ENCODE data around the gene LRRC2.
"Not testable (repeated sequence)": the region's sequence is repeated elsewhere in the genome, so short reads cannot be mapped to it uniquely, and the experiment has no call there.

The LRRC2 gene

GRCh38 chr3:46566040-46566641 is at the start of gene LRRC2:
TSS of gene LRRC2 (minus strand) at chr3:46566302. CDS start at chr3:46551591, 14,711 bp downstream.
- no peak within 1 kb of the TSS for H3K27ac ChIP-seq
- no peak for DNase-seq (ENCODE audit: low read depth, low spot score)

- DNase-seq (ENCODE audit: low read depth, low spot score) = no peak
- H3K27ac ChIP-seq = no peak overlapping the region
Observed at GRCh38 chr3:46615050-46615775, 49.1 kb upstream of the LRRC2 start.

DNA sequence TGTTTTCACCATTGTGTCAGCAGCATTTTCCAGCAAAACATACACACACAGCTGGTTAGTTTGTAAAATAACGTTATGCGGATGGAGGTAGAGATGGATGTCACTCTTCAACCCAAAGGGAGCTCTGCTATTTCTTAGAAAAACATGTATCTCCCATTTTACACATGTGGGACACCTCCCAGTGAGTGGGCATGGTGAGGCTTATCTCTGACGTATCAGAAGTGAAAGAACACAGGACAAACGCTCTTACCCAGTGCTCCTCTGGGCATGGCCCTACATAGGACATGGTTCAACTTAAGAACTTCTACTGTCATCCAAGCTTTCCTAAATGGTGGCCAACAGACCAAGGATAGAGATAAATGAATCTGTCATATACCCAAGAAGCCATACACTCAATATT is 48.3 kb upstream of the LRRC2 start:
- DNase-seq (ENCODE audit: low read depth, low spot score) = no peak

GRCh38 chr3:46613313-46614005 is 47.4 kb upstream of the LRRC2 start:
- no peak overlapping the region for H3K27ac ChIP-seq
- no peak for DNase-seq (ENCODE audit: low read depth, low spot score)

More for the DNA sequence above, 48.3 kb upstream of the LRRC2 start:
- no peak overlapping the region for H3K27ac ChIP-seq

- DNase-seq (ENCODE audit: low read depth, low spot score) = no peak
- H3K27ac ChIP-seq = no peak within 1 kb of the TSS
Observed at GRCh38 chr3:46612324-46612723, 46.2 kb upstream of the LRRC2 start, which contains the start of gene FAM240A. TSS of gene FAM240A (plus strand) at chr3:46612525. CDS start at chr3:46612684, 159 bp downstream.

DNA sequence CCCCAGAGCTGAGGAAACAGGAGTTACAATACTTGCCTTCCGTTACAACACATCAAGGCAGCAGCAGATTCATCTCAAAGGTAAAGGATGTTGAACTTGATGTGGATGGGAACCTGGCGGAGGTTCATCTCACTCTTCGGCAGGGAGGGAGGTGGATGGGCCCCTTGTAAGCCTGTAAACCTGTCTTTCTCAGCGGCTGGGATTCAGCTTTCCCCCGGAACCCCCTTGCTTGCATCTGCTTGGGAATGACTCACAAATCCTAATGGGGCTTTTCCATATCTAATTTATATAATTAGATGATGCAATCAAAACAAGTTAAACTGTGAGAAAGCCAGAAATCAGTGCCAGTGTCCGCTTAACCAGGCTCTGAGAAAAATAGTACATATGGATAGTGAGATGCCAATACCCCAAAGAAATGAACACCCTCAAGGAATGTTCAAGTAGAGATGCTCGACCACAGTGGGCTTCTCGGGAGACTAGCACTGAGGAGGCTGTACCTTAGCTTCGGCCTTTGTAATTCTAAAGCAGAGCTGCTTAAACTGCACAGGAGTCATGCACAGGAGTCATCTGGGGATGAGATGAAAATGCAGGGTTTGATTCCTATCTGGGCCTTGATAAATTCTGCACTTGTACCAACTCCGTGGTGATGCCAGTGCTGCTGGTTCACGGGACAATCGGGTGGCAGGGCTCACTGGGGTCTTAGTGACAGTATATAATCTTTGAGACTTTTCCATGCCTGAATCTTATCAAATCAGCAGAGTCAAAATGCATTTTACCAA is 44.0 kb upstream of the LRRC2 start:
- no peak for DNase-seq (ENCODE audit: low read depth, low spot score)
- H3K27ac ChIP-seq = no peak overlapping the region

- no peak for DNase-seq (ENCODE audit: low read depth, low spot score)
Observed at GRCh38 chr3:46609212-46609721, 43.2 kb upstream of the LRRC2 start.

GRCh38 chr3:46607603-46608028 is 41.5 kb upstream of the LRRC2 start:
- DNase-seq (ENCODE audit: low read depth, low spot score) = no peak
- no peak overlapping the region for H3K27ac ChIP-seq

More at GRCh38 chr3:46609212-46609721, 43.2 kb upstream of the LRRC2 start:
- H3K27ac ChIP-seq = no peak overlapping the region

DNA sequence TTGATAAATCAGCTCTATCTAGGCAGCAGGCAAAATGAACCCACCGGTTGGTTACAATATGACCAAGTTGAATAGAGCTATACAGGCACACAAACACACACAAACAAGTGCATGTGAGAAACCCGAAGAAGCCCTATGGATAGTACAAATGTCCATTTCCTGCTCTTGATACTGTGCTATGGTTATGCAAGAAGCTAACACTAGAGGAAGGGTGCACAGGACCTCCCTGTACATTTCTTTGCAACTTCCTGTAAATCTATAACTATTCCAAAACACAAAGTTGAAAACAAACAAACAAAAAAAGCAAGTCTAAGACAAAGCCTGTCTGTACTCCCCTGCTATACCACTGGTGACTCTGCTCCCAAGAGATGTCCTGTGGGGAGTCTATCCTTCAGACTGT is 38.0 kb upstream of the LRRC2 start:
- no peak for DNase-seq (ENCODE audit: low read depth, low spot score)
- H3K27ac ChIP-seq = no peak overlapping the region

GRCh38 chr3:46603446-46604046 is 37.4 kb upstream of the LRRC2 start:
- no peak for DNase-seq (ENCODE audit: low read depth, low spot score)
- no peak overlapping the region for H3K27ac ChIP-seq

DNA sequence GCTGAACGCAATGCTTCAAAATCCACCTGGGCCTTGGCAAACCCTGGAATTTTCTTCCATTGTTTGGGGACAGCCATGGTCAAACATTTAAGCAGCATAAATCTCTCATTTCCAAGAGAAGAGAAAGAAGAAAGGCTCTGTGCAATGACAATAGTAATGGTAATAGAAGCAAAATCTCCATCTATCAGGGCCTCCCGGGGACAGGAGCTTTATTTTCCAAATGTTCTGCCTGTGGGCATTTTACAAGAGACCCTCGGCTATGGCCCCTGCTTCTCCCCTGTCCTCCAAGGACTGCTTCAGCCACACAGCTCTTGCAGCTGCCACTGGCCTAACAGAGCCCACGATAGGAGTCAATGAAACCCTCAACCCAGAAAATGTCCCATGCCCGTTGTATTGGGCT is 33.5 kb upstream of the LRRC2 start:
- no peak for DNase-seq (ENCODE audit: low read depth, low spot score)
- H3K27ac ChIP-seq = no peak overlapping the region

GRCh38 chr3:46595819-46596314 is 29.8 kb upstream of the LRRC2 start:
- DNase-seq (ENCODE audit: low read depth, low spot score) = no peak
- H3K27ac ChIP-seq = no peak overlapping the region

GRCh38 chr3:46594723-46595122 is 28.6 kb upstream of the LRRC2 start:
- H3K27ac ChIP-seq = no peak overlapping the region

GRCh38 chr3:46593979-46594378 is 27.9 kb upstream of the LRRC2 start:
- no peak for DNase-seq (ENCODE audit: low read depth, low spot score)
- no peak overlapping the region for H3K27ac ChIP-seq

More at GRCh38 chr3:46594723-46595122, 28.6 kb upstream of the LRRC2 start:
- no peak for DNase-seq (ENCODE audit: low read depth, low spot score)

- DNase-seq (ENCODE audit: low read depth, low spot score) = no peak
- no peak overlapping the region for H3K27ac ChIP-seq
Observed at GRCh38 chr3:46593274-46593862, 27.3 kb upstream of the LRRC2 start.

DNA sequence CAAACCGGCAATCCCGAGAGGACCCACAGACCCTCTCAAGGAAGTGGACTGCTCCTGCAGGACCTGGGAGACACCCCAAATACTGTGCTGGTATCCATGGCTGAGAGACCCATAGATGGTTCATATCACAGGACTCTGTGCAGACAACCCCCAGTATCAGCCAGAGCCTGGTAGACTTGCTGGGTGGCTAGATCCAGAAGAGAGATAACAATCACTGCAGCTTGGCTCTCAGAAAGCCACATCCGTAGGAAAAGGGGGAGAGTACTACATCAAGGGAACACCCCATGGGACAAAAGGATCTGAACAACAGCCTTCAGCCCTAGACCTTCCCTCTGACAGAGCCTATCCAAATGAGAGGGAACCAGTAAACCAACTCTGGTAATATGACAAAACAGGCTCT is 21.2 kb upstream of the LRRC2 start:
- not testable (repeated sequence) for DNase-seq (ENCODE audit: low read depth, low spot score); H3K27ac ChIP-seq

DNA sequence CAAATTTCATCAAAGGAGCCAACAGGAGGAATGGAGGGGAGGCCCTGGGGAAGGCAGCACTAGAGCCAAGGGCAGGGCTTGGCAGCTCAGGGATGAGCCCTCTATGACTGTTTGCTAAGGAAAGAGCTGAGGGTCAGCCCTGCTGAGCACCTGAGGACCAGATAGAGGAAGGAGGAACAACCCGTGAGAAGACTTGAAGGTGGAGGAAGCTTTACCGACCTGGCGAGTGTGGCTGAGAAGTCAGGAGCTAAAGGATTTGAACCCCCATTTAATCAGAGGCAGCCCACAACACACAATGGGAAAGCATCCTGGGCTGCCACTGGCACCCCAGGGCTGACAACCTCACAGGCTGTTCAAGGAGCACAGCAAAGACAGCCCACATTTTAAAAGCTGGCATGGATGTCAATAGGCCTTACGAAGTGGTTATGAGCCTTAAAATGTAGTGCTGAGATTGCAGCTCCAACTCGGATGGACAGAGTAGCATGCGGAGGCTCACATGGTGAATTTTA is 20.7 kb upstream of the LRRC2 start:
- H3K27ac ChIP-seq = no peak overlapping the region
- no peak for DNase-seq (ENCODE audit: low read depth, low spot score)

DNA sequence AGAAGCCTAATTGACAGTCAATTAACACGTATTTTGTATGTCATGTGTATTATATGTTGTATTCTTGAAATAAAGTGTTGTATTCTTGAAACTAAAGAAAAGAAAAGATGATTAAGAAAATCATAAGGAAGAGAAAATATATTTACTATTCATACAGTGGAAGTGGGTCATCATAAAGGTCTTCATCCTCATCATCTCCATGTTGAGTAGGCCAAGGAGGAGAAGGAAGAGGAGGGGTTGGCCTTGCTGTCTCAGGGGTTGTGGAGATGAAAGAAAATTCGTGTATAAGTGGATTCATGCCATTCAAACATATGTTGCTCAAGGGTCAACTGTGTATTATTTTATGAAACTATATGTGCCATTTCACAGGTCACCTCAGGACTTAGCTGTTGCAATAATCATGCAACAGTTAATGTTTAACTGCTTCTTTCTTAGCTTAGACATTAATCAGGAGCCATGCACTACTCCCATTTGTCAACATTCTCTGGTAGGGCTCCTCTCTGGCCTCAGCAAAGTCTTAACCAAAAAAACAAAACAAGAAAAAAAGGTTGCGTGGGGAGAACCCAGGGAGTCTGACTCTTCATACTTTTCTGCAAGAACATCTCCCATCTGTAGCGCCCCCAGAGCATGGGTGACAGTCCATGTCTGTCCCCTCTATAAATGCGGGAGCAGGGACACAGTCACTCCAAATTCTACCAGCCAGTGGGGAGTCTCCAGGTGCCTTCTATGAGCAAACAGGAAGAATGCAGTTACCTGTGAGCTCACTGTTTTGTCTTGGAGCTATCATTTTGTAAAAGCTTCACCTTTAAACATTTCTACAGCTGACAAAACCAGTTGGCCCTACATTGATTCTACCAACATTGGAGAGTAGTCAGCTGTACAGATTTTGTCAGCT is 19.9 kb upstream of the LRRC2 start:
- H3K27ac ChIP-seq = no peak overlapping the region
- no peak for DNase-seq (ENCODE audit: low read depth, low spot score)

All from epithelial cell of prostate (primary cell).